DND-41 (cell line): ENCODE results near the gene ADAD1.

Experiments
- CTCF ChIP-seq: IDR thresholded peaks from 2 replicates; pipeline ENCODE4 v1.5.1; 2012; ENCODE audit warnings: borderline replicate concordance, low read length, moderate library complexity, mild to moderate bottlenecking; ENCODE audit not compliant: poor library complexity, severe bottlenecking; ENCODE audit errors: extremely low read depth
- EZH2 ChIP-seq: IDR thresholded peaks from 3 replicates; pipeline ENCODE4 v1.6.1; 2012; ENCODE audit warnings: borderline replicate concordance, low read depth, mild to moderate bottlenecking, moderate library complexity, low read length, inconsistent platforms; ENCODE audit not compliant: severe bottlenecking

DNA sequence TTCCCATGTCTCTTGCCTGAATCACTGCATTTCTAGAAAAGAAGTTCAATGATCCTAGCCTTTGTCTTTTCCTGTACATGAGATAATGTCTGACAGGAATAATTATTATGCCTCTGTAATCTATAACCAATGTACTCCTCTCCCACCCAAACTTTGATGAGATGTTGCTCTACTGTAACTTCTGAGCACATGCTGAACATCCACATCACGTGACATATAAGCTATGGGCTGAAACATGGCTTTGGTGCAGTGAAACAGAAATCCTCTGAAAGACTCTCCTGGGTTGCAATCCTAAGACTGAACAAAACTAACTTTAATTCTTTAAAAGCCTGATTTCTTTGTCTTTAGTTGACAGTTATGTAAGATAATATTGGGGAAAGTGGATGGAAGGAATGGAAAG lies 1.5 kb upstream of the ADAD1 start:
- TF ChIP-seq CTCF, result no peak
- TF ChIP-seq EZH2, result no peak
